GM23338 (cell line): ENCODE results near the gene DRC3.

Experiments used
- EZH2 ChIP-seq: fragments of 200-600 bp; sonication (generic); IDR thresholded peaks from one replicate; pipeline ENCODE4 v1.8.0; 2017; ENCODE audit warnings: antibody characterized with exemption, mild to moderate bottlenecking, low read depth; ENCODE audit not compliant: unreplicated experiment
- TF ChIP-seq, protein P1 (sequence below), 2 experiments: fragments of 200-600 bp in 1 of 2; sonication (generic) in 1 of 2; conservative IDR thresholded peaks; 2 replicates each; pipeline versions ENCODE4 v1.5.1 to v1.6.1; 2016 to 2017; ENCODE audit warnings: antibody characterized with exemption in 2 of 2, low read depth in 2 of 2, mild to moderate bottlenecking in 2 of 2, moderate library complexity in 1 of 2

DNA sequence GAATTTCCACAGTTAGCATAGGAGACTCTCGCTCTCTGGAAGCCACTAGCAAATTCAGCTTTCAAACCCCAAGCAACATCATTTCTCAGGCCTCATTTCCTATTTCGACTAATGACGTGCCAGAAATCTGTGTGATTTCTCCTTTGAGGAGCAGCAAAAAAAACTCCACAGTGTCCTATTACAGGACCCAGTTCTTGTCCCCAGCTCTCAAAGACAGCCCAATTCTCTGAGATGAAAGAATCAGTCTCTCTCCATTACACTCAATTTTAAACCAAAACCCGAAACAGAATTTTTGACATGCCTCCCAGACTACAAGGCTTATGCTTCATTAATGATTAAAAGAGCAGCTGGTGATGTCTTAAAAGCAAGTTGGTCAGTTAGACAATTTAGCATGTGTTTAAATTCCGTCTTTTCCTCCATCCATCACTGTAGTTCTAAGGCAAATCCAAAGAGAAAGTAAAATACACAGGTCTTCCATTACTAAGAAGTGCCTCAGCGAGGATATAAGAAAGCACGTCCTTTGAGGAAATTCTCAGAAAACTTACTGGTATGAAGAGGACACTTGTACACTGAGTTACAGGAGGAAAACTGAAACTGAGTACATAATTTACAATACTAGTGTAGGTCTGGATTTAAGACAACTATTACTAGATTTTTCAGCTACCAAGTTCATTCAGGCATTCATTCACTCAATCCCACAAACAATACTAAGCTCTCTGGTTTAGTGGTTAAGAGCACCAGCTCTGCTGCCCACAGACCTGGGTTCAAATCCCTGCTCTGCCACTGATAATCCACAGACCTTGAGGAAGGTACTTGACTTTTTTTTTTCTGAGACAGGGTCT is 12.9 kb upstream of the DRC3 start:
- TF ChIP-seq, protein P1, sequence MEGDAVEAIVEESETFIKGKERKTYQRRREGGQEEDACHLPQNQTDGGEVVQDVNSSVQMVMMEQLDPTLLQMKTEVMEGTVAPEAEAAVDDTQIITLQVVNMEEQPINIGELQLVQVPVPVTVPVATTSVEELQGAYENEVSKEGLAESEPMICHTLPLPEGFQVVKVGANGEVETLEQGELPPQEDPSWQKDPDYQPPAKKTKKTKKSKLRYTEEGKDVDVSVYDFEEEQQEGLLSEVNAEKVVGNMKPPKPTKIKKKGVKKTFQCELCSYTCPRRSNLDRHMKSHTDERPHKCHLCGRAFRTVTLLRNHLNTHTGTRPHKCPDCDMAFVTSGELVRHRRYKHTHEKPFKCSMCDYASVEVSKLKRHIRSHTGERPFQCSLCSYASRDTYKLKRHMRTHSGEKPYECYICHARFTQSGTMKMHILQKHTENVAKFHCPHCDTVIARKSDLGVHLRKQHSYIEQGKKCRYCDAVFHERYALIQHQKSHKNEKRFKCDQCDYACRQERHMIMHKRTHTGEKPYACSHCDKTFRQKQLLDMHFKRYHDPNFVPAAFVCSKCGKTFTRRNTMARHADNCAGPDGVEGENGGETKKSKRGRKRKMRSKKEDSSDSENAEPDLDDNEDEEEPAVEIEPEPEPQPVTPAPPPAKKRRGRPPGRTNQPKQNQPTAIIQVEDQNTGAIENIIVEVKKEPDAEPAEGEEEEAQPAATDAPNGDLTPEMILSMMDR (conservative IDR thresholded peaks at IDR 0.05; ENCODE audit: low read depth in 2 of 2) = no peak
- no peak for TF ChIP-seq EZH2
